Spleen (tissue), 7 donors: Measurements from ENCODE around the gene SCP2.

Experiments used
- CTCF ChIP-seq, 11 experiments: fragments of 200-600 bp in 7 of 11; fragments of 450-650 bp in 4 of 11; sonication (generic) in 4 of 11; IDR thresholded peaks in 8 of 11; conservative IDR thresholded peaks in 3 of 11; 1 replicate in 7 of 11; 2 replicates in 4 of 11; pipeline versions ENCODE4 v1.4.0 to v1.8.0; 2016 to 2021; ENCODE audit warnings: antibody characterized with exemption in 11 of 11, inconsistent platforms in 4 of 11, mild to moderate bottlenecking in 1 of 11
- POLR2AphosphoS5 ChIP-seq, 3 donors: sonication (generic); formaldehyde crosslinking; IDR thresholded peaks; one replicate each; pipeline ENCODE4 v1.5.1; 2017; ENCODE audit warnings: antibody characterized with exemption in 3 of 3
- donor health status: DM: no; HTN: no; CAD: no; lungs with moderate emphysema.
- donor health status: DM: no; HTN: no; CAD: no.
- donor health status: DM: no; HTN: no; CAD: no.

GRCh38 chr1:53023546-53023945 lies 96.5 kb downstream of the SCP2 start:
- TF ChIP-seq CTCF (IDR thresholded peaks at IDR 0.05 in 8 of 11, conservative IDR thresholded peaks at IDR 0.05 in 3 of 11) (no peak), POLR2AphosphoS5 (IDR thresholded peaks at IDR 0.05) (no peak)
